Spleen (tissue), 7 donors: Measurements from ENCODE around the gene ACADS.

Source experiments
- CTCF ChIP-seq, 11 experiments: fragments of 200-600 bp in 7 of 11; fragments of 450-650 bp in 4 of 11; sonication (generic) in 4 of 11; IDR thresholded peaks in 8 of 11; conservative IDR thresholded peaks in 3 of 11; 1 replicate in 7 of 11; 2 replicates in 4 of 11; pipeline versions ENCODE4 v1.4.0 to v1.8.0; 2016 to 2021; ENCODE audit warnings: antibody characterized with exemption in 11 of 11, inconsistent platforms in 4 of 11, mild to moderate bottlenecking in 1 of 11
- POLR2A ChIP-seq, 3 donors: fragments of 450-650 bp; IDR thresholded peaks; one replicate each; pipeline ENCODE4 v1.5.1; 2017; ENCODE audit warnings: antibody characterized with exemption in 3 of 3, mild to moderate bottlenecking in 1 of 3
- POLR2AphosphoS5 ChIP-seq, 3 donors: sonication (generic); formaldehyde crosslinking; IDR thresholded peaks; one replicate each; pipeline ENCODE4 v1.5.1; 2017; ENCODE audit warnings: antibody characterized with exemption in 3 of 3
- donor health status: DM: no; HTN: no; CAD: no; lungs with moderate emphysema.
- donor health status: DM: no; HTN: no; CAD: no.
- donor health status: DM: no; HTN: no; CAD: no.

GRCh38 chr12:120689397-120690082 lies 36.1 kb upstream of the ACADS start:
- TF ChIP-seq CTCF (IDR thresholded peaks at IDR 0.05 in 8 of 11, conservative IDR thresholded peaks at IDR 0.05 in 3 of 11) (no peak), POLR2AphosphoS5 (IDR thresholded peaks at IDR 0.05) (no peak), POLR2A (IDR thresholded peaks at IDR 0.05) (no peak)
